ENCODE measurements around the gene ANO1.

The ANO1 gene

DNA sequence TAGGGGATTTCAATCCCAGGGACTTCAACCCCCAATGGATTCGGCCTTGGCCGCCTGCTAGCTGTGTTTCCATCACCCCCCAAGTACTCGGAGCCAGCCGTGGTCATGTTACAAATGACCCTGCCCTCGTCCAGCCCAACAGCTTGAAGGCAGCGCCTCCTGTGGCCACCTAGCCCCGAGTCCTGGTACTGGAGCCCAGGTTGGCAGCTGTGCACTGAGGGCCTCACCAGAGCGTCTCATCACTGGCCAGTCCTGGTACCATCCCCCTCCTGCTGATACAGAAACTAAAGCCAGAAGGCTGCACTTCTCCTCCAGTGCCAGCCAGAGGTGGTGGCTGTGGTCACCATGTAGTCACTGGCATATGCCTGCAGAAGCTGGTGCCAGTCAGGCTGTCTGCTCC, 80.1 kb downstream of the ANO1 start:
- Mint-ChIP-seq H3K36me3 (no peaks in the 10 kb centered on the region), H3K9me3 (no peaks in the 10 kb centered on the region), H3K4me3 (no peak overlapping the region), H3K4me1 (no peaks in the 10 kb centered on the region), H3K27ac (no peak overlapping the region), H3K27me3 (peaks cover 2% of the 10 kb centered on the region)

DNA sequence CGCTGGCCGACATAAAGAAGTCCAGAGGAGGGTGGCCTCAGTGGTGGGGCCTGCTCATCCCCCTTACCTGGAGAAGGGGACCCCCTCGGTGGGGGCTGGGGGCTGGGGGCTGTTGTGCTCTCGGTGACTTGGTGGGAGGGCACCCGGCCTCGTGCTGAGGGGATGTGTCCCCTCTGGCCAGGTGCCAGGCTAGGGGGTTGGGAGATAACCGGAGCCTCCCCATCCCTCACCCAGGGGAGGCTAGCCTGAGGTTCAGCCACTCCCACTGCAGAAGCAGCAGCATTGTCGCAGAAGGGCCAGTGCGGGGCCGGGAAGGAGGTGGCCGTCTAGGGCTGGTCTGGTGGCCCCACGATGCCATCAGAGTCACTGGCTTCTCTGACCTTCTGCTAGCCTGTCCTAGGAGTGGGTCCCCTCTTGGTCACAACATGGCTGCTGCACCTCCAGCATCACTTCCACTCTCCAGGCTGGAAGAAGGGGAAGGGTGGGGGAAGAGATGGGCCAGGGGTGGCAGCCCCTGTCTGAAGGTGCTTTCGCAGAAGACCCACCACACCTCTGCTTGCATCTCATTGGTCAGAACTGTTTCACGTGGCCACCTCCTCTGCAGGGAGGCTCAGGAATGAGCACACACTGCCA, 80.8 kb downstream of the ANO1 start:
- no peaks in the 10 kb centered on the region for H3K4me1 Mint-ChIP-seq
- no peaks in the 10 kb centered on the region for H3K9me3 Mint-ChIP-seq
- no peaks in the 10 kb centered on the region for H3K36me3 Mint-ChIP-seq
- H3K4me3 Mint-ChIP-seq: no peak overlapping the region
- H3K27me3 Mint-ChIP-seq: peaks cover 2% of the 10 kb centered on the region
- no peak overlapping the region for H3K27ac Mint-ChIP-seq

- H3K9me3 Mint-ChIP-seq: no peaks in the 10 kb centered on the region
- no peaks in the 10 kb centered on the region for H3K36me3 Mint-ChIP-seq
- no peaks in the 10 kb centered on the region for H3K4me1 Mint-ChIP-seq
- H3K4me3 Mint-ChIP-seq: no peak overlapping the region
- H3K27me3 Mint-ChIP-seq: peaks cover 2% of the 10 kb centered on the region
- H3K27ac Mint-ChIP-seq: no peak overlapping the region
Measured at GRCh38 chr11:70159627-70160570, 81.8 kb downstream of the ANO1 start.

DNA sequence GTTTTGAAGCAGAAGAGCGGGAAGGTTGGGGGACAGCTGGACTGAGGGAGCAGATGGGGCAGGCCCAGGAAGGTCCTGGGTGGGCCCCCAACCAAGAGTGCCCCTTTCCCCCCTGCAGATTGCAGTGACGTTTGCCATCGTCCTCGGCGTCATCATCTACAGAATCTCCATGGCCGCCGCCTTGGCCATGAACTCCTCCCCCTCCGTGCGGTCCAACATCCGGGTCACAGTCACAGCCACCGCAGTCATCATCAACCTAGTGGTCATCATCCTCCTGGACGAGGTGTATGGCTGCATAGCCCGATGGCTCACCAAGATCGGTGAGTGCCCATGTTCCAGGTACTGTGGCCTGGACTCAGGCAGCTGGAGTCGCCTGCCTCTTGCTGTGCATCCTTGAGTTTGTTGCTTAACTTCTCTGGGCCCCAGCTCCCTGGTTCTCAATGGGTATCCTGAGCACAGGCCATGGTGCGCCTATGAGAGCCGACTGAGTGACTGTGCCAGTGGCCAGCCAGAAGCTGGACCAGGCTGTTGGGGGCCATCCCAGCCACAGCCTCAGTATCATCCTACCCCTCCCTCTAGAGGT, 83.0 kb downstream of the ANO1 start:
- Mint-ChIP-seq H3K4me1 (no peaks in the 10 kb centered on the region), H3K36me3 (no peaks in the 10 kb centered on the region), H3K27ac (no peak overlapping the region), H3K9me3 (no peaks in the 10 kb centered on the region), H3K4me3 (no peak overlapping the region), H3K27me3 (peaks cover 2% of the 10 kb centered on the region)

GRCh38 chr11:70164705-70165104, 86.6 kb downstream of the ANO1 start:
- Mint-ChIP-seq H3K4me1 (no peaks in the 10 kb centered on the region), H3K36me3 (no peaks in the 10 kb centered on the region), H3K27ac (no peak overlapping the region), H3K9me3 (no peaks in the 10 kb centered on the region), H3K27me3 (peaks cover 2% of the 10 kb centered on the region), H3K4me3 (no peak overlapping the region)

DNA sequence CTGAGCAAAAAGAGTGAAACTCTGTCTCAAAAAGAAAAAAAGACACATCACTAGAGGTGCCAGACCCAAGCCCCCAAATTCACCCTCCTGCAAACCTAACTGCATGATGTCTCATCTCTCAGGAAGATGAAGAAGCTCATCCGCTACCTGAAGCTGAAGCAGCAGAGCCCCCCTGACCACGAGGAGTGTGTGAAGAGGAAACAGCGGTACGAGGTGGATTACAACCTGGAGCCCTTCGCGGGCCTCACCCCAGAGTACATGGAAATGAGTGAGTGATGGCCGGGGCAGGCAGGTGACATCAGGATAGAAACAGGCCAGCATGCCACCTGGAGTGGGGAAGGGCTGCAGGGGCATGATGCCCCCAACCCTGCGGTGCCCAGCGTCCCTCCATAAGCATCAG, 89.0 kb downstream of the ANO1 start:
- H3K4me1 Mint-ChIP-seq: no peaks in the 10 kb centered on the region
- H3K27ac Mint-ChIP-seq: no peak overlapping the region
- H3K9me3 Mint-ChIP-seq: no peaks in the 10 kb centered on the region
- H3K36me3 Mint-ChIP-seq: no peaks in the 10 kb centered on the region
- H3K27me3 Mint-ChIP-seq: no peaks in the 10 kb centered on the region
- no peak overlapping the region for H3K4me3 Mint-ChIP-seq

DNA sequence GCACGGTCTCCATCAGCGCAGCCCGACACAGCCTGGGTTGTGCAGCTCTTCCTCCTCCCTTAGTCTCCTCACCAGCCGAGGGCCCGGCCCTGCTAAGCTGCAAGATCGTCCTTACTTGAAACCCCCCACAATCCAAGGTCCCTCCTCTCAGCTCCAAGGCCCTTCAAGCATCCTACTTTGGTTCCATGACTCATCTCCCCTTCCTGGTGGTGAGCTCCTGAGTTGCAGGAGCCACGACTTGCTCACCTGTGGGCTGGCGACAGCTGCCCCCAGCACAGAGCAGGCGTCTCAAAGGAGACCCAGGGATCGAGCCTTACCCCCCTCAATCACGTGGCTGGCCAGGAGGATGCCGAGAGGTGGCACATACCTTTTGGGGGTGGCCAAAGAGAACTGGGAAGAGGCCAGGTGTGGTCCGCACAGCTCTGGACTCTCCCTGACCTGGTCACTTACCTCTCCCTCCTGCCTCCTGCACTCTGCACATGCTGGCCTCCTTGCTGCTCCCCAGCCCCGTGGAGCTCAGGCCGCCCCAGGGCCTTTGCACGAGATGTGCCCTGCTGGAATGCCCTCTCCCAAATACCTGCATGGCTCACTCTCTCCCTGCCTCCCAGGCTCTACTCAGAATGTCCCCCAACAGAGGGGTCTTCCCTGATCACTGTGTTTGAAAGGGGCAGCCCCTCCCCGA, 89.7 kb downstream of the ANO1 start:
- no peak overlapping the region for H3K4me3 Mint-ChIP-seq

DNA sequence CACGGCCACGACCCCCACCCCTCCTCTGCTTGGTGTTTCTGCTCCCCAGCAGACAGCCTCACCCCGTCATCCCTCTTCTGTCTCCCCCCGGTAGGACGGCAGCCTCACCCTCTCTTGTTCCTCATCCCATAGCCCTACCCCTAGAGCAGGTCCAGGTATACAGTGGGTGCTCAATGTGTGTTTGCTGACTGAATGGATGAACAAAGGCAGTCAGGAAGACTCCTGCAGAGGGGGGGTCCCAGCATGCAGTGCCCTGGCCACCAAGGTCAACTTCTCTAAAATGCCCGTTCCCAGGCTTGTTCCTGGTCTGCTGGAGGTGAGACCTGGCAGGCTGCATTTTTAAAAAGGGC, 90.3 kb downstream of the ANO1 start:
- no peaks in the 10 kb centered on the region for H3K9me3 Mint-ChIP-seq

More for the DNA sequence above, 89.7 kb downstream of the ANO1 start:
- H3K4me1 Mint-ChIP-seq: no peaks in the 10 kb centered on the region
- no peaks in the 10 kb centered on the region for H3K36me3 Mint-ChIP-seq
- no peak overlapping the region for H3K27ac Mint-ChIP-seq
- no peaks in the 10 kb centered on the region for H3K9me3 Mint-ChIP-seq
- no peaks in the 10 kb centered on the region for H3K27me3 Mint-ChIP-seq

GRCh38 chr11:70169127-70169526, 91.0 kb downstream of the ANO1 start:
- Mint-ChIP-seq H3K4me3 (no peak overlapping the region), H3K27me3 (no peaks in the 10 kb centered on the region), H3K9me3 (no peaks in the 10 kb centered on the region), H3K4me1 (no peaks in the 10 kb centered on the region), H3K27ac (no peak overlapping the region), H3K36me3 (no peaks in the 10 kb centered on the region)

More for the DNA sequence above, 90.3 kb downstream of the ANO1 start:
- Mint-ChIP-seq H3K4me1 (no peaks in the 10 kb centered on the region), H3K27me3 (no peaks in the 10 kb centered on the region), H3K4me3 (no peak overlapping the region), H3K27ac (no peak overlapping the region), H3K36me3 (no peaks in the 10 kb centered on the region)

DNA sequence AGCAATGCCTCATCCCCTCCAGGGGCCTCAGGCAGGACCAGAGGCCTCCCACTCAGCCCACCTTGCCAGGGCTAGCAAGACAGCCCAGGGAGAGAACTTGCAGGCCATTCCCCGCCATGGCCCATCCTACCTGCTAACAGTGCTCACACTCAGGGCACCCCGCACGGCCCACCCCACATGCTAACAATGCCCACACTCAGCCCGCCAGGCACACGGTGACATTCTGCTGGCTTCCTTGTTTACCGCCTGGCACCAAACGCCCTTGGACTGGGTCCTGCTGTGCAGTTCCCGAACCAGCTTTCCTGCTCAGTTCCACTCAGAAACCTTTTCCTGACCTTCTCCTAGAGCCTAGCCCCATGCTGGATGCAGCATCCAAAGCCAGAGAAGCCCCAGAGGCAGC, 91.5 kb downstream of the ANO1 start:
- Mint-ChIP-seq H3K4me1 (no peaks in the 10 kb centered on the region), H3K9me3 (no peaks in the 10 kb centered on the region), H3K4me3 (no peak overlapping the region), H3K36me3 (no peaks in the 10 kb centered on the region), H3K27me3 (no peaks in the 10 kb centered on the region), H3K27ac (no peak overlapping the region)

- no peaks in the 10 kb centered on the region for H3K27me3 Mint-ChIP-seq
- H3K36me3 Mint-ChIP-seq: no peaks in the 10 kb centered on the region
- no peak overlapping the region for H3K4me3 Mint-ChIP-seq
- no peaks in the 10 kb centered on the region for H3K9me3 Mint-ChIP-seq
- no peaks in the 10 kb centered on the region for H3K4me1 Mint-ChIP-seq
- no peak overlapping the region for H3K27ac Mint-ChIP-seq
Measured at GRCh38 chr11:70170596-70171210, 92.6 kb downstream of the ANO1 start.

DNA sequence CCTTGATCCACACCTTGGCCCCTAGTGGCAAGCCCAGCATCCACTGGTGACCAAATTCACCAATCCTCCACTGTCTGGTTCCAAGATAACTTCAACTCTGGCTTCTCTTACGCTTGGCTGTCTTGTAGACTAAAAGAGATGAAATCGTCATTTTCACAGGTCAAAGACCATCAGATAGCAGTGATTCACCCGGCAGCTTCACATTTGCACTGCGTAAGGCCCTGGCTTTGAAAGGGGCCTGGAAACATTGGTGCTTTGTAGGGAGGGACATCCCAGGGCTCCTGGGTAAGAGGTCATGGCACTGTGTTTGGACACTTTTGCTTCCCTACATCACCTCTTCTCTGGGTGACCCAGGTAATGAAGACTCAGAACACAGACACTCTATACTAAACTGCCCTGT, 94.9 kb downstream of the ANO1 start:
- Mint-ChIP-seq H3K9me3 (no peaks in the 10 kb centered on the region), H3K36me3 (no peaks in the 10 kb centered on the region), H3K4me1 (no peaks in the 10 kb centered on the region), H3K4me3 (no peak overlapping the region), H3K27me3 (no peaks in the 10 kb centered on the region), H3K27ac (no peak overlapping the region)

GRCh38 chr11:70174547-70175235, 96.6 kb downstream of the ANO1 start:
- no peak overlapping the region for H3K4me3 Mint-ChIP-seq
- H3K27ac Mint-ChIP-seq: no peak overlapping the region
- no peaks in the 10 kb centered on the region for H3K36me3 Mint-ChIP-seq
- H3K9me3 Mint-ChIP-seq: no peaks in the 10 kb centered on the region
- no peaks in the 10 kb centered on the region for H3K4me1 Mint-ChIP-seq
- H3K27me3 Mint-ChIP-seq: no peaks in the 10 kb centered on the region

DNA sequence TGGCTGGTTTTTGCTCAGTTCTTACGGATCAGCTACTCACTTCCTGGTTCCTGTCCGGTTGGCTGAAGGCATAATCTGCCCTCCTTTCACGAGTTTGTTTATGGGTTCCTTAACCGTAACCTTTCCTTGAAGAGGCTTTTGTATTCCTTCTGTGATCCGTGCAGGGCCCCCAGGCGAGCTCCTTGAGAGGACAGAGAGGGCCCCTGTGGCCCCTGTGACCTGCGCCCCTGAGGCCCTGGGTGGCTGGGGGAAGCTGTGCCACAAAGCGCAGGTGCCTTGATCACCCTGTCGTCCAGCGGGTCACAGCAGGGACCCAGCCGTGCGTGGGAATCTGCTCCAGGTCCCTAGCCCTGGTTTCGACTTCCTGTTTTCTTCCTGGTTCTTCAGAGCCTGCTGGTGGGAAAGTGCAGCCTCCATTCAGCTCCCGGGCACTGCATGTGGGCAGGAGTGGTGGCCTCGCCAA, 97.2 kb downstream of the ANO1 start:
- Mint-ChIP-seq H3K27me3 (no peaks in the 10 kb centered on the region), H3K36me3 (no peaks in the 10 kb centered on the region), H3K27ac (no peak overlapping the region), H3K4me1 (no peaks in the 10 kb centered on the region), H3K9me3 (no peaks in the 10 kb centered on the region), H3K4me3 (no peak overlapping the region)
